PC-9 (cell line): Measurements from ENCODE around the gene GPATCH1. TPM values are rescaled to one million over a fixed set of nuclear protein-coding genes. Genes with fewer than 3 reads are reported as not detected.

ENCODE experiments used
- BruUV-seq: library from RNA; stranded (reverse); fragments of 400-500 nt; replicated peaks from 2 replicates; lab custom pipeline; 2021; lab: Mats Ljungman, UMichigan
- CTCF ChIA-PET: fragments of 300-600 bp; sonication (Branson Sonifier 250); formaldehyde crosslinking; loops from one replicate; lab custom pipeline; 2022; ENCODE audit warnings: antibody characterized with exemption; lab: Charles Lee
- POLR2A ChIA-PET: fragments of 300-600 bp; sonication (Branson Sonifier 250); formaldehyde crosslinking; loops from one replicate; lab custom pipeline; 2022; ENCODE audit warnings: antibody characterized with exemption; ENCODE audit not compliant: unreplicated experiment; lab: Charles Lee
- DNase-seq, 2 experiments: peaks; one replicate each; pipeline versions ENCODE4 v3.0.0 to v3.0.0-alpha.2; 2015 to 2022; ENCODE audit warnings: mixed read lengths in 1 of 2
- H2AFZ ChIP-seq: fragments of 200-600 bp; sonication (generic); 2 replicates; pipeline ENCODE4 v1.8.1; 2017; ENCODE audit warnings: antibody characterized with exemption
- H3F3A ChIP-seq: fragments of 200-600 bp; sonication (generic); 2 replicates; pipeline ENCODE4 v1.8.1; 2017; ENCODE audit warnings: antibody characterized with exemption, mild to moderate bottlenecking, low read depth; ENCODE audit not compliant: insufficient read depth
- H3K27ac ChIP-seq: fragments of 200-600 bp; sonication (generic); 2 replicates; pipeline ENCODE4 v1.6.1; 2016; ENCODE audit warnings: mixed run types
- H3K27me3 ChIP-seq: fragments of 200-600 bp; sonication (generic); 2 replicates; pipeline ENCODE4 v1.6.1; 2016; ENCODE audit warnings: low read depth, mixed run types; ENCODE audit not compliant: insufficient read depth
- H3K36me3 ChIP-seq: fragments of 200-600 bp; sonication (generic); 2 replicates; pipeline ENCODE4 v1.6.1; 2016; ENCODE audit warnings: low read depth, mixed run types
- H3K4me1 ChIP-seq: fragments of 200-600 bp; sonication (generic); replicated peaks from 2 replicates; pipeline ENCODE4 v1.6.1; 2016; ENCODE audit warnings: mixed run types; ENCODE audit not compliant: insufficient read depth
- H3K4me2 ChIP-seq: fragments of 200-600 bp; sonication (generic); 2 replicates; pipeline ENCODE4 v1.6.1; 2017; ENCODE audit warnings: mixed run types
- H3K4me3 ChIP-seq: fragments of 200-600 bp; sonication (generic); 2 replicates; pipeline ENCODE4 v1.6.1; 2016; ENCODE audit warnings: mixed run types
- H3K79me2 ChIP-seq: fragments of 200-600 bp; sonication (generic); 2 replicates; pipeline ENCODE4 v1.6.1; 2017; ENCODE audit warnings: low read depth, mixed run types
- H3K9me2 ChIP-seq: fragments of 200-600 bp; sonication (generic); 2 replicates; pipeline ENCODE4 v1.8.1; 2017; ENCODE audit warnings: mild to moderate bottlenecking; ENCODE audit not compliant: insufficient read depth
- H3K9me3 ChIP-seq: fragments of 200-600 bp; sonication (generic); 2 replicates; pipeline ENCODE4 v1.8.1; 2016; ENCODE audit warnings: low read depth; ENCODE audit not compliant: insufficient read depth
- H4K20me1 ChIP-seq: fragments of 200-600 bp; sonication (generic); 2 replicates; pipeline ENCODE4 v1.8.1; 2017; ENCODE audit not compliant: insufficient read depth
- EZH2 ChIP-seq: fragments of 200-600 bp; sonication (generic); IDR thresholded peaks from 2 replicates; pipeline ENCODE4 v1.8.0; 2017; ENCODE audit warnings: antibody characterized with exemption, low read depth
- intact Hi-C: fragments of 100-400 bp; cut with micrococcal nuclease; formaldehyde crosslinking; loops from one replicate; pipeline ENCODE4 v1.10.0; 2022; ENCODE audit not compliant: unreplicated experiment
- total RNA-seq: library from RNA; stranded (reverse); gene quantifications from 2 replicates; pipeline ENCODE4 v1.2.3, GENCODE V29; 2021
- TF ChIP-seq, protein P1 (sequence below): fragments of 200-600 bp; sonication (generic); conservative IDR thresholded peaks from 2 replicates; pipeline ENCODE4 v1.6.1; 2017; ENCODE audit warnings: mixed run types, antibody characterized with exemption, mild to moderate bottlenecking, moderate library complexity

GPATCH1 gene
- total RNA-seq, 1 experiment from 2014 or later: 11.0 TPM

DNA sequence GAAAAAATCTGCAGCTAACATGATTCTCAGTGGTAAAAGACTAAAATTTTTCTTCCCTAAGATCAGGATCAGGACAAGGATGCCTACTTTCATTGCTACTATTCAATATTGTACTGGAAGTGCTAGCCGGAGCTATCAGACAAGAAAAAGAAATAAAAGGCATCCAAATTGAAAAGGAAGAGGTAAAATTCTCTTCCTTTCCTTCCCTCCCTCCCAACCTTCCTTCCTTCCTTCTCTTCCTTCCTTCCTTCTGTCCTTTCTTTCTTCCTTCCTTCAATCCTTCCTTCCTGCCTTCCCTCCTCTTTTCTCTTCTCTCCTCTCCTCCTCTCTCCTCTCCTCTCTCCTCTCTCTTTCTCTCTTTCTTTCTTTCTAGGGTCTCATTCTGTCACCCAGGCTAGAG, 86.5 kb downstream of the GPATCH1 start:
- H3K4me1 ChIP-seq: peaks cover 12% of the 10 kb centered on the region
- intact Hi-C loops: no loop called here
- ChIA-PET POLR2A (no interaction called here), CTCF (no interaction called here)
- no peaks in the 10 kb centered on the region for H3K9me3 ChIP-seq
- no peaks in the 10 kb centered on the region for H3K27me3 ChIP-seq
- TF ChIP-seq, protein P1, sequence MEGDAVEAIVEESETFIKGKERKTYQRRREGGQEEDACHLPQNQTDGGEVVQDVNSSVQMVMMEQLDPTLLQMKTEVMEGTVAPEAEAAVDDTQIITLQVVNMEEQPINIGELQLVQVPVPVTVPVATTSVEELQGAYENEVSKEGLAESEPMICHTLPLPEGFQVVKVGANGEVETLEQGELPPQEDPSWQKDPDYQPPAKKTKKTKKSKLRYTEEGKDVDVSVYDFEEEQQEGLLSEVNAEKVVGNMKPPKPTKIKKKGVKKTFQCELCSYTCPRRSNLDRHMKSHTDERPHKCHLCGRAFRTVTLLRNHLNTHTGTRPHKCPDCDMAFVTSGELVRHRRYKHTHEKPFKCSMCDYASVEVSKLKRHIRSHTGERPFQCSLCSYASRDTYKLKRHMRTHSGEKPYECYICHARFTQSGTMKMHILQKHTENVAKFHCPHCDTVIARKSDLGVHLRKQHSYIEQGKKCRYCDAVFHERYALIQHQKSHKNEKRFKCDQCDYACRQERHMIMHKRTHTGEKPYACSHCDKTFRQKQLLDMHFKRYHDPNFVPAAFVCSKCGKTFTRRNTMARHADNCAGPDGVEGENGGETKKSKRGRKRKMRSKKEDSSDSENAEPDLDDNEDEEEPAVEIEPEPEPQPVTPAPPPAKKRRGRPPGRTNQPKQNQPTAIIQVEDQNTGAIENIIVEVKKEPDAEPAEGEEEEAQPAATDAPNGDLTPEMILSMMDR: no peak
- TF ChIP-seq EZH2: no peak
- H3K9me2 ChIP-seq: no peaks in the 10 kb centered on the region
- no peak for DNase-seq
- no TSS peak for BruUV-seq
- H3K4me3 ChIP-seq: no peak overlapping the region
- no peak overlapping the region for H3K4me2 ChIP-seq
- H3F3A ChIP-seq: peaks cover 12% of the 10 kb centered on the region; the same call in 1 of the 2 replicates
- no peaks in the 10 kb centered on the region for H3K79me2 ChIP-seq
- H3K27ac ChIP-seq: no peak overlapping the region
- no peaks in the 10 kb centered on the region for H3K36me3 ChIP-seq
- no peak overlapping the region for H2AFZ ChIP-seq
- H4K20me1 ChIP-seq: no peaks in the 10 kb centered on the region

DNA sequence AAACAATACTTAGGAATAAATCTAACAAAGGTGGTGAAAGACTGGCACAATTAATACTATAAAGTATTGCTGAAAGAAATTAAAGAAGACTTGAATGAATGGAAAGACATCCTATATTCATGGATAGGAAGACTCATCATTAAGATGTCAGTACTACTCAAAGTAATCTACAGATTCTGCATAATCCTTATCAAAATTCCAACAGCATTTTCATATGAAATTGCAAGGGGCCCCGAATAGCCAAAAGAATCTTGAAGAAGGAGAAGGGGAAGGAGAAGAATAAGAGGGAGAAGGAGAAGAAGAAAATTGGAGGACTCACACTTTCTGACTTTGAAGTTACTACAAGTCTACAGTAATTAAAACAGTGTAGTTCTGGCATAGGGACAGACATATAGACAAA, 87.5 kb downstream of the GPATCH1 start:
- no peaks in the 10 kb centered on the region for H3K79me2 ChIP-seq
- H3K4me1 ChIP-seq: peaks cover 15% of the 10 kb centered on the region
- H3F3A ChIP-seq: peaks cover 13% of the 10 kb centered on the region; the same call in 1 of the 2 replicates
- CTCF ChIA-PET: no interaction called here
- H3K27me3 ChIP-seq: no peaks in the 10 kb centered on the region
- H2AFZ ChIP-seq: no peak overlapping the region
- no peak for DNase-seq
- TF ChIP-seq EZH2: no peak
- TF ChIP-seq, protein P1: no peak
- H3K4me3 ChIP-seq: no peak overlapping the region
- no peaks in the 10 kb centered on the region for H3K36me3 ChIP-seq
- H3K4me2 ChIP-seq: no peak overlapping the region
- POLR2A ChIA-PET: no interaction called here
- H3K9me3 ChIP-seq: no peaks in the 10 kb centered on the region
- no peak overlapping the region for H3K27ac ChIP-seq
- H3K9me2 ChIP-seq: no peaks in the 10 kb centered on the region
- no TSS peak for BruUV-seq
- intact Hi-C loops: no loop called here
- H4K20me1 ChIP-seq: no peaks in the 10 kb centered on the region

DNA sequence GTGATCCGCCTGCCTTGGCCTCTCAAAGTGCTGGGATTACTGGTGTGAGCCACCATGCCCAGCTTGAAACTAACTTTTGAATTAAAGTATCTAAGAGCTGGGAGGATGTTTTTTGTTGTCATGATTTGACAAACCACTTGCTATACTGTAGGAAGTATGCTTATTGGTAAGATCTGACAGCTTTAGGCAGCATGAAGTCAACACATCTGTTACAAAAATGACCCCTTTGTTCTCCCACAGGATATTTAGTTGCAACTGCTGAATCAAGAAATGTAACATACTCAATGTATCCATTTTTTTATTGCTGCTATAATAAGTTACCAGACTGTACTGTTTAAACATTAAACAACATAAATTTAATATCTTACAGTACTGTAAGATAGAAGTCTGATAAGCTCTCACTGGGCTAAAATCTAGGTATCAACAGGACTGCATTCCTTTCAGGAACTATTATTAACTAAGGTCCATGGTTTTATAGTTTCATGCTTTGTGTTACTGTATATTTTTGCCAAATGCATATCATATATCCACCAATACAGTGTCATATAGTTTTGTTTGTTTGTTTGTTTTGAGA, 90.3 kb downstream of the GPATCH1 start:
- no TSS peak for BruUV-seq
- no peak overlapping the region for H3K4me2 ChIP-seq

More for the DNA sequence above, 90.3 kb downstream of the GPATCH1 start:
- Histone ChIP-seq H3K4me3 (no peak overlapping the region), H3K4me1 (peaks cover 26% of the 10 kb centered on the region), H3K9me3 (no peaks in the 10 kb centered on the region), H3K27me3 (no peaks in the 10 kb centered on the region), H3K79me2 (peaks cover 7% of the 10 kb centered on the region; the same call in 1 of the 2 replicates), H3K36me3 (no peaks in the 10 kb centered on the region), H3K9me2 (no peaks in the 10 kb centered on the region), H2AFZ (no peak overlapping the region), H4K20me1 (no peaks in the 10 kb centered on the region), H3K27ac (no peak overlapping the region), H3F3A (peaks cover 13% of the 10 kb centered on the region; the same call in 1 of the 2 replicates)
- CTCF ChIA-PET: no interaction called here
- no peak for DNase-seq
- TF ChIP-seq, protein P1: no peak
- no peak for TF ChIP-seq EZH2
- intact Hi-C loops: loop anchor here (10.0 kb wide), 3 partner anchors 117 to 477 kb away; partner anchors contain the start of genes CEBPA and NUDT19
- POLR2A ChIA-PET: no interaction called here
